Liver (tissue), 9 donors: ENCODE results near the gene CSH2. TPM values are rescaled to one million over a fixed set of nuclear protein-coding genes. Genes with fewer than 3 reads are reported as not detected.

Experiments used
- DNase-seq: peaks from one replicate; pipeline ENCODE4 v3.0.0-alpha.2; 2017; ENCODE audit warnings: low spot score
- H3K27ac ChIP-seq, 2 donors: one replicate each; pipeline ENCODE4 v1.7.0; 2013; ENCODE audit warnings: inconsistent platforms in 2 of 2, low read length in 2 of 2, control low read depth in 1 of 2, low read depth in 1 of 2, mild to moderate bottlenecking in 1 of 2
- H3K27me3 ChIP-seq, 4 donors: one replicate each; pipeline versions ENCODE4 v1.6.1 to v1.7.0; 2013; ENCODE audit warnings: low read length in 3 of 4, inconsistent platforms in 1 of 4, mild to moderate bottlenecking in 1 of 4, moderate library complexity in 1 of 4; ENCODE audit not compliant: control insufficient read depth in 4 of 4, insufficient read depth in 4 of 4
- H3K36me3 ChIP-seq, 4 donors: one replicate each; pipeline versions ENCODE4 v1.6.1 to v1.7.0; 2013; ENCODE audit warnings: low read length in 3 of 4, mild to moderate bottlenecking in 3 of 4, low read depth in 1 of 4, moderate library complexity in 1 of 4; ENCODE audit not compliant: control insufficient read depth in 4 of 4, insufficient read depth in 3 of 4
- H3K4me1 ChIP-seq, 4 donors: one replicate each; pipeline versions ENCODE4 v1.6.1 to v1.7.0; 2013; ENCODE audit warnings: low read length in 3 of 4, mild to moderate bottlenecking in 3 of 4, moderate library complexity in 1 of 4; ENCODE audit not compliant: control insufficient read depth in 4 of 4, insufficient read depth in 4 of 4
- H3K4me3 ChIP-seq, 3 donors: one replicate each; pipeline versions ENCODE4 v1.6.1 to v1.7.0; 2013; ENCODE audit warnings: low read length in 3 of 3, control low read depth in 1 of 3, low read depth in 1 of 3, mild to moderate bottlenecking in 1 of 3
- H3K9ac ChIP-seq, 2 donors: one replicate each; pipeline ENCODE4 v1.7.0; 2013; ENCODE audit warnings: low read length in 2 of 2, mild to moderate bottlenecking in 2 of 2, moderate library complexity in 2 of 2, control low read depth in 1 of 2, low read depth in 1 of 2
- H3K9me3 ChIP-seq, 4 donors: one replicate each; pipeline versions ENCODE4 v1.6.1 to v1.7.0; 2013; ENCODE audit warnings: low read length in 3 of 4; ENCODE audit not compliant: control insufficient read depth in 4 of 4
- ATF3 ChIP-seq: IDR thresholded peaks from 2 replicates; pipeline ENCODE4 v1.6.1; 2016; ENCODE audit warnings: antibody characterized with exemption
- CTCF ChIP-seq: fragments of 150-350 bp; IDR thresholded peaks from 2 replicates; pipeline ENCODE4 v1.5.1; 2017; ENCODE audit warnings: improper control_type of control experiment, low read depth, low read length; ENCODE audit not compliant: missing input control
- EGR1 ChIP-seq, 2 donors: IDR thresholded peaks; 2 replicates each; pipeline ENCODE4 v1.6.1; 2016 to 2018; ENCODE audit warnings: antibody characterized with exemption in 2 of 2, low read depth in 2 of 2
- FOXA1 ChIP-seq: IDR thresholded peaks from 2 replicates; pipeline ENCODE4 v1.6.1; 2016; ENCODE audit warnings: antibody characterized with exemption
- FOXA2 ChIP-seq: IDR thresholded peaks from 2 replicates; pipeline ENCODE4 v1.6.1; 2016; ENCODE audit warnings: antibody characterized with exemption
- GABPA ChIP-seq, 2 donors: IDR thresholded peaks in 1 of 2; conservative IDR thresholded peaks in 1 of 2; 2 replicates each; pipeline ENCODE4 v1.6.1; 2016; ENCODE audit warnings: antibody characterized with exemption in 2 of 2, mild to moderate bottlenecking in 1 of 2, moderate library complexity in 1 of 2
- HNF4A ChIP-seq, 2 donors: conservative IDR thresholded peaks; 2 replicates each; pipeline ENCODE4 v1.6.1; 2016; ENCODE audit warnings: antibody characterized with exemption in 2 of 2, mild to moderate bottlenecking in 2 of 2
- HNF4G ChIP-seq: IDR thresholded peaks from 2 replicates; pipeline ENCODE4 v1.6.1; 2016; ENCODE audit warnings: antibody characterized with exemption
- JUND ChIP-seq, 2 donors: IDR thresholded peaks; 2 replicates each; pipeline ENCODE4 v1.6.1; 2016; ENCODE audit warnings: antibody characterized with exemption in 2 of 2
- MAX ChIP-seq: IDR thresholded peaks from 2 replicates; pipeline ENCODE4 v1.6.1; 2016; ENCODE audit warnings: antibody characterized with exemption
- NR2F2 ChIP-seq: IDR thresholded peaks from 2 replicates; pipeline ENCODE4 v1.6.1; 2016; ENCODE audit warnings: antibody characterized with exemption
- RAD21 ChIP-seq, 2 donors: IDR thresholded peaks; 2 replicates each; pipeline ENCODE4 v1.6.1; 2016; ENCODE audit warnings: antibody characterized with exemption in 2 of 2, mild to moderate bottlenecking in 2 of 2
- REST ChIP-seq: IDR thresholded peaks from 2 replicates; pipeline ENCODE4 v1.6.1; 2016; ENCODE audit warnings: antibody characterized with exemption, mild to moderate bottlenecking
- RXRA ChIP-seq, 2 donors: IDR thresholded peaks; 2 replicates each; pipeline ENCODE4 v1.6.1; 2017 to 2018; ENCODE audit warnings: antibody characterized with exemption in 2 of 2, mild to moderate bottlenecking in 1 of 2
- SP1 ChIP-seq: IDR thresholded peaks from 2 replicates; pipeline ENCODE4 v1.6.1; 2018; ENCODE audit warnings: antibody characterized with exemption, mild to moderate bottlenecking
- TAF1 ChIP-seq: conservative IDR thresholded peaks from 2 replicates; pipeline ENCODE4 v1.6.1; 2016; ENCODE audit warnings: antibody characterized with exemption, mild to moderate bottlenecking
- YY1 ChIP-seq: IDR thresholded peaks from 2 replicates; pipeline ENCODE4 v1.6.1; 2016; ENCODE audit warnings: antibody characterized with exemption, mild to moderate bottlenecking
- ZBTB33 ChIP-seq: IDR thresholded peaks from 2 replicates; pipeline ENCODE4 v1.6.1; 2016; ENCODE audit warnings: antibody characterized with exemption
- WGBS: extraction: QIAGEN DNeasy Blood & Tissue Kit; methylation state at CpG from one replicate; pipeline ENCODE4 v1.1.7; 2013; 5-methylcytosine and 5-hydroxymethylcytosine counted together
- polyA plus RNA-seq, 2 donors: library from polyadenylated mRNA; stranded (reverse) in 1 of 2; unstranded in 1 of 2; fragments of 200-250 nt in 1 of 2; fragments of >200 nt in 1 of 2; fragmentation: Nextera tagmentation in 1 of 2; extraction: Ambion mirVana in 1 of 2; gene quantifications; one replicate each; pipeline versions ENCODE4 v1.2.1 to v1.2.3, GENCODE V29; 2013 to 2015
- total RNA-seq, 2 donors: library from RNA; depleted of rRNA; stranded (reverse); fragments of >200 nt; gene quantifications; one replicate each; pipeline ENCODE4 v1.2.3, GENCODE V29; 2014
- donor health status: healthy.
- donor health status: healthy.
- donor health status: healthy.
- donor health status: healthy.
- donor health status: healthy.

CSH2 gene
- total and polyA plus RNA-seq, 4 donors: not detected

GRCh38 chr17:63841350-63842172 is 31.9 kb downstream of the CSH2 start (continued):
- no peak for TF ChIP-seq CTCF
- TF ChIP-seq YY1: peak; percentile 53
- peak; percentile 53 to 59 for TF ChIP-seq HNF4A (conservative IDR thresholded peaks at IDR 0.05)
- no peak for TF ChIP-seq RAD21 (IDR thresholded peaks at IDR 0.05)
- no peak for TF ChIP-seq SP1
- no peak for TF ChIP-seq GABPA (IDR thresholded peaks at IDR 0.05 in 1 of 2, conservative IDR thresholded peaks at IDR 0.05 in 1 of 2)
- no peak for TF ChIP-seq EGR1 (IDR thresholded peaks at IDR 0.05; ENCODE audit: low read depth in 2 of 2)
- no peak for TF ChIP-seq MAX
- no peak for TF ChIP-seq FOXA2

- Histone ChIP-seq H3K9me3 (no peaks in the 10 kb centered on the region), H3K36me3 (peaks cover 0 to 12% (median 9%) of the 10 kb centered on the region in 4 donors), H3K4me1 (peaks cover 26 to 48% (median 45%) of the 10 kb centered on the region in 4 donors), H3K27me3 (no peaks in the 10 kb centered on the region), H3K9ac (peak overlapping the region; percentile 54 to 85), H3K4me3 (peak overlapping the region; percentile 61 to 74 (median 67)), H3K27ac (peak overlapping the region; percentile 56 to 81)
- 72% methylated on average over 4 of the region's 4 CpGs for WGBS
- TF ChIP-seq YY1: no peak
- TF ChIP-seq HNF4A (conservative IDR thresholded peaks at IDR 0.05): no peak
- no peak for TF ChIP-seq HNF4G
- TF ChIP-seq ZBTB33: no peak
- no peak for TF ChIP-seq SP1
- TF ChIP-seq ATF3: no peak
- TF ChIP-seq CTCF: no peak
- no peak for TF ChIP-seq FOXA2
- no peak for TF ChIP-seq RAD21 (IDR thresholded peaks at IDR 0.05)
- TF ChIP-seq NR2F2: no peak
- TF ChIP-seq RXRA (IDR thresholded peaks at IDR 0.05): no peak
- no peak for TF ChIP-seq GABPA (IDR thresholded peaks at IDR 0.05 in 1 of 2, conservative IDR thresholded peaks at IDR 0.05 in 1 of 2)
- no peak for TF ChIP-seq REST
- no peak for TF ChIP-seq EGR1 (IDR thresholded peaks at IDR 0.05; ENCODE audit: low read depth in 2 of 2)
- no peak for TF ChIP-seq JUND (IDR thresholded peaks at IDR 0.05)
- no peak for TF ChIP-seq TAF1
- TF ChIP-seq FOXA1: no peak
- TF ChIP-seq MAX: no peak
- no peak for DNase-seq
Measured at GRCh38 chr17:63840591-63841349, 32.7 kb downstream of the CSH2 start.
